GM19099 (cell line): ENCODE results near the gene ZZZ3.

ENCODE experiments used
- POLR2A ChIP-seq: IDR thresholded peaks from 3 replicates; pipeline ENCODE4 v1.6.1; 2011; ENCODE audit warnings: low read depth; ENCODE audit not compliant: insufficient read length; ENCODE audit errors: extremely low read depth

ZZZ3 gene

GRCh38 chr1:77682460-77683159, at the start of gene ZZZ3:
ZZZ3 (minus strand) TSS chr1:77682658; CDS start chr1:77633354, 49,304 bp downstream.
- TF ChIP-seq POLR2A, result peak; percentile 62

GRCh38 chr1:77732090-77732489, 49.6 kb upstream of the ZZZ3 start:
- TF ChIP-seq POLR2A, result no peak

GRCh38 chr1:77725706-77726105, 43.2 kb upstream of the ZZZ3 start:
- TF ChIP-seq POLR2A, result no peak

GRCh38 chr1:77718181-77718580, 35.7 kb upstream of the ZZZ3 start:
- TF ChIP-seq POLR2A, result no peak

GRCh38 chr1:77716065-77716464, 33.6 kb upstream of the ZZZ3 start:
- no peak for TF ChIP-seq POLR2A

- no peak for TF ChIP-seq POLR2A
Observed at GRCh38 chr1:77709727-77710126, 27.3 kb upstream of the ZZZ3 start.

- no peak for TF ChIP-seq POLR2A
Observed at GRCh38 chr1:77706321-77706720, 23.9 kb upstream of the ZZZ3 start.

GRCh38 chr1:77704736-77705135, 22.3 kb upstream of the ZZZ3 start:
- no peak for TF ChIP-seq POLR2A

- TF ChIP-seq POLR2A, result no peak
Observed at GRCh38 chr1:77697441-77697840, 15.0 kb upstream of the ZZZ3 start.

- no peak for TF ChIP-seq POLR2A
Observed at GRCh38 chr1:77688939-77689338, 6.5 kb upstream of the ZZZ3 start.

- no peak for TF ChIP-seq POLR2A
Observed at GRCh38 chr1:77687519-77687906, 5.1 kb upstream of the ZZZ3 start.

- no peak for TF ChIP-seq POLR2A
Observed at GRCh38 chr1:77686796-77687518, 4.5 kb upstream of the ZZZ3 start.

GRCh38 chr1:77683160-77684148, 996 bp upstream of the ZZZ3 start:
- TF ChIP-seq POLR2A, result peak; percentile 81

GRCh38 chr1:77680173-77680572, 2.3 kb downstream of the ZZZ3 start:
- no peak for TF ChIP-seq POLR2A
